ENCODE data around the gene RPS2. TPM values are rescaled to one million over a fixed set of nuclear protein-coding genes. Genes with fewer than 3 reads are reported as not detected.
A peak's percentile ranks its signal among the peaks of the same experiment; 100 is the strongest.

Gene RPS2
- total RNA-seq, 2 donors from 2014 or later = 2,300 to 2,472 TPM

GRCh38 chr16:1978476-1979120, 14.0 kb upstream of the RPS2 start:
- DNase-seq = no peak
- no peak for TF ChIP-seq POLR2A (IDR thresholded peaks at IDR 0.05)
- TF ChIP-seq, protein P1, sequence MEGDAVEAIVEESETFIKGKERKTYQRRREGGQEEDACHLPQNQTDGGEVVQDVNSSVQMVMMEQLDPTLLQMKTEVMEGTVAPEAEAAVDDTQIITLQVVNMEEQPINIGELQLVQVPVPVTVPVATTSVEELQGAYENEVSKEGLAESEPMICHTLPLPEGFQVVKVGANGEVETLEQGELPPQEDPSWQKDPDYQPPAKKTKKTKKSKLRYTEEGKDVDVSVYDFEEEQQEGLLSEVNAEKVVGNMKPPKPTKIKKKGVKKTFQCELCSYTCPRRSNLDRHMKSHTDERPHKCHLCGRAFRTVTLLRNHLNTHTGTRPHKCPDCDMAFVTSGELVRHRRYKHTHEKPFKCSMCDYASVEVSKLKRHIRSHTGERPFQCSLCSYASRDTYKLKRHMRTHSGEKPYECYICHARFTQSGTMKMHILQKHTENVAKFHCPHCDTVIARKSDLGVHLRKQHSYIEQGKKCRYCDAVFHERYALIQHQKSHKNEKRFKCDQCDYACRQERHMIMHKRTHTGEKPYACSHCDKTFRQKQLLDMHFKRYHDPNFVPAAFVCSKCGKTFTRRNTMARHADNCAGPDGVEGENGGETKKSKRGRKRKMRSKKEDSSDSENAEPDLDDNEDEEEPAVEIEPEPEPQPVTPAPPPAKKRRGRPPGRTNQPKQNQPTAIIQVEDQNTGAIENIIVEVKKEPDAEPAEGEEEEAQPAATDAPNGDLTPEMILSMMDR (IDR thresholded peaks at IDR 0.05) = no peak
- Histone ChIP-seq H3K27me3 (no peaks in the 10 kb centered on the region), H3K4me1 (peaks cover 54% of the 10 kb centered on the region), H3K27ac (peak overlapping the region in 3 of 4 donors; percentile 52 to 78 (median 74)), H3K4me3 (peak overlapping the region in 1 of 2 donors; percentile 16), H3K9me3 (no peaks in the 10 kb centered on the region), H3K36me3 (replicated peaks in 1 of 2; ENCODE audit: insufficient read depth in 1 of 2, low read depth in 2 of 2) (peaks cover 0 to 20% of the 10 kb centered on the region in 2 donors)
- intact Hi-C loops (cut with DNase I) = no loop called here
- WGBS, 2 donors = 49 to 100% methylated on average over 2 to 34 of the region's 37 CpGs
- ATAC-seq = no peak

DNA sequence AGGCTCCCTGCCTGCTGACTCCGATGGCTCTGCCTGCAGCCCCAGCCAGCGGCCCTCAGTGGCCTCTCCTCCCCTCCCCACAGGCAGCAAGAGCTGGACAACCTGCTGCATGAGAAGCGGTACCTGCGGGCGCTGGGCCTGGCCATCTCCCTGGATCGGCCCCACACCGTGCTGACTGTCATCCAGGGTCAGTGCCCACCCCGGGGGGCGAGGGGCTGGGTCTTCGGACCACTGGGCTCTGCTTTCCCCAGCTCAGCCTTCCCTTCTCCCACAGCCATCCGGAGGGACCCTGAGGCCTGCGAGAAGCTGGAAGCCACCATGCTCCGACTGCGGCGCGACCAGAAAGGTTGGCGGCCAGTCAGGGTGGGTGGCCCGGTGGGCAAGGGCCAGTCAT, 13.2 kb upstream of the RPS2 start:
- Histone ChIP-seq H3K27ac (no peak overlapping the region), H3K4me1 (peaks cover 54% of the 10 kb centered on the region), H3K36me3 (replicated peaks in 1 of 2; ENCODE audit: insufficient read depth in 1 of 2, low read depth in 2 of 2) (peaks cover 0 to 20% of the 10 kb centered on the region in 2 donors), H3K4me3 (no peak overlapping the region), H3K9me3 (no peaks in the 10 kb centered on the region), H3K27me3 (no peaks in the 10 kb centered on the region)
- WGBS, 2 donors = 83 to 92% methylated on average over 1 to 15 of the region's 18 CpGs
- intact Hi-C loops (cut with DNase I) = no loop called here
- no peak for DNase-seq
- TF ChIP-seq, protein P1 (IDR thresholded peaks at IDR 0.05) = no peak
- TF ChIP-seq POLR2A (IDR thresholded peaks at IDR 0.05) = no peak
- ATAC-seq = no peak

- no peaks in the 10 kb centered on the region for H3K27me3 ChIP-seq
- H3K36me3 ChIP-seq (replicated peaks in 1 of 2; ENCODE audit: insufficient read depth in 1 of 2, low read depth in 2 of 2) = peaks cover 0 to 20% of the 10 kb centered on the region in 2 donors
These were observed 12.6 kb upstream of the RPS2 start for GRCh38 chr16:1976951-1977874.

DNA sequence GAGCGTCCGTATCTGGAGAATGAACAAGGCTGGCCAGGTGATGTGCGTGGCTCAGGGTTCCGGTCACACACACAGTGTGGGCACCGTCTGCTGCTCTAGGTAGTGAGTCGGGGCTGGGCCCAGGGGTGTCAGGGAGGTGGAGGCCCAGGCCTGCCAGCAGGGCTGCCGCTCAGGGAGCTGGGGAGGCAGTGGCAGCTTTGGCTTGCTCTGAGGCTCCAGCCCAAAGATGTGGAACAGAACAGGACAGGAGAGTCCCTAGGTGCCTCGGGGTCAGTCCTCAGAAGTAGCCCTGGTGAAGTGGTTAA, 11.5 kb upstream of the RPS2 start:
- TF ChIP-seq POLR2A (IDR thresholded peaks at IDR 0.05) = no peak
- TF ChIP-seq, protein P1 (IDR thresholded peaks at IDR 0.05) = no peak
- ATAC-seq = no peak
- no peaks in the 10 kb centered on the region for H3K27me3 ChIP-seq
- H3K36me3 ChIP-seq (replicated peaks in 1 of 2; ENCODE audit: insufficient read depth in 1 of 2, low read depth in 2 of 2) = peaks cover 0 to 20% of the 10 kb centered on the region in 2 donors
- no peak overlapping the region for H3K4me3 ChIP-seq
- intact Hi-C loops (cut with DNase I) = no loop called here
- H3K4me1 ChIP-seq = peaks cover 47% of the 10 kb centered on the region
- no peak overlapping the region for H3K27ac ChIP-seq
- H3K9me3 ChIP-seq = no peaks in the 10 kb centered on the region
- DNase-seq = no peak
- 89 to 97% methylated on average over 7 to 8 of the region's 8 CpGs for WGBS, 2 donors

More at GRCh38 chr16:1976951-1977874, 12.6 kb upstream of the RPS2 start:
- no peak overlapping the region for H3K4me3 ChIP-seq
- ATAC-seq = no peak
- intact Hi-C loops (cut with DNase I) = no loop called here
- DNase-seq = no peak
- H3K9me3 ChIP-seq = no peaks in the 10 kb centered on the region
- WGBS, 2 donors = 89 to 91% methylated on average over 22 to 32 of the region's 33 CpGs
- H3K4me1 ChIP-seq = peaks cover 53% of the 10 kb centered on the region
- no peak for TF ChIP-seq POLR2A (IDR thresholded peaks at IDR 0.05)
- TF ChIP-seq, protein P1 (IDR thresholded peaks at IDR 0.05) = no peak
- no peak overlapping the region for H3K27ac ChIP-seq

Measured in body of pancreas (tissue), 4 donors.